GM12878 (cell line): ENCODE results near the gene PTPDC1. TPM values are rescaled to one million over a fixed set of nuclear protein-coding genes. Genes with fewer than 3 reads are reported as not detected.

ENCODE experiments used
- ATAC-seq: fragments of 200-7000 bp; cut with Tn5 transposase; 3 replicates; pipeline ENCODE4 v1.9.1; 2020; ENCODE audit warnings: mild to moderate bottlenecking, moderate library complexity
- BruUV-seq: library from RNA; stranded (reverse); fragments of 400-500 nt; replicated peaks from 2 replicates; lab custom pipeline; 2021; lab: Mats Ljungman, UMichigan
- CTCF ChIA-PET: fragments of 300-600 bp; sonication (Branson Sonifier 250); formaldehyde crosslinking; extraction: SDS; loops from one replicate; lab custom pipeline; 2021; ENCODE audit warnings: inconsistent platforms; lab: Yijun Ruan, JAX
- POLR2A ChIA-PET: fragments of 350-600 bp; formaldehyde crosslinking; extraction: SDS; loops from one replicate; lab custom pipeline; 2021; ENCODE audit warnings: inconsistent platforms; lab: Charles Lee
- RAD21 ChIA-PET: fragments of 300-600 bp; sonication (Branson Sonifier 250); formaldehyde crosslinking; loops from one replicate; lab custom pipeline; 2023; ENCODE audit warnings: antibody characterized with exemption; ENCODE audit not compliant: unreplicated experiment; lab: Charles Lee
- SMC1A ChIA-PET: fragments of 300-600 bp; sonication (Branson Sonifier 250); formaldehyde crosslinking; loops from one replicate; lab custom pipeline; 2023; ENCODE audit not compliant: unreplicated experiment, uncharacterized antibody; lab: Charles Lee
- DNase-seq: peaks from one replicate; pipeline ENCODE4 v3.0.0-alpha.2; 2011; ENCODE audit warnings: low read depth, low spot score
- FAIRE-seq: peaks from 3 replicates; lab custom pipeline; 2011; peaks lifted over from hg19 to GRCh38; lab: Jason Lieb, UNC
- H2AFZ ChIP-seq: 2 replicates; pipeline ENCODE4 v1.6.0; 2011; ENCODE audit warnings: low read depth, low read length, control low read depth; ENCODE audit not compliant: control insufficient read depth
- H3K27ac ChIP-seq: 2 replicates; pipeline ENCODE4 v1.5.1; 2011; ENCODE audit warnings: control low read depth; ENCODE audit not compliant: control insufficient read depth, insufficient read depth
- H3K27me3 ChIP-seq, 2 experiments: replicated peaks in 1 of 2; 2 replicates each; pipeline versions ENCODE4 v1.6.0 to v1.6.1; 2011; ENCODE audit warnings: low read length in 1 of 2; ENCODE audit not compliant: control insufficient read depth in 2 of 2, insufficient read depth in 2 of 2
- H3K36me3 ChIP-seq, 2 experiments: 2 replicates each; pipeline ENCODE4 v1.5.1; 2011; ENCODE audit warnings: low read length in 1 of 2; ENCODE audit not compliant: control insufficient read depth in 2 of 2, insufficient read depth in 2 of 2
- H3K4me1 ChIP-seq: 2 replicates; pipeline ENCODE4 v1.6.1; 2011; ENCODE audit warnings: mild to moderate bottlenecking, low read length, moderate library complexity, mixed read lengths; ENCODE audit not compliant: control insufficient read depth, insufficient read depth
- H3K4me2 ChIP-seq: 2 replicates; pipeline ENCODE4 v1.6.0; 2011; ENCODE audit warnings: control low read depth; ENCODE audit not compliant: control insufficient read depth, insufficient read depth
- H3K4me3 ChIP-seq: fragments of 200-600 bp; sonication (generic); 2 replicates; pipeline ENCODE4 v1.5.1; 2016
- H3K79me2 ChIP-seq: 2 replicates; pipeline ENCODE4 v1.6.0; 2011; ENCODE audit warnings: low read length; ENCODE audit not compliant: control insufficient read depth, insufficient read depth
- H3K9ac ChIP-seq: 2 replicates; pipeline ENCODE4 v1.8.0; 2011; ENCODE audit warnings: low read length, control low read depth, mixed read lengths; ENCODE audit not compliant: control insufficient read depth, insufficient read depth
- H3K9me3 ChIP-seq: replicated peaks from 3 replicates; pipeline ENCODE4 v1.5.1; 2011; ENCODE audit warnings: mild to moderate bottlenecking, low read length; ENCODE audit not compliant: control insufficient read depth, insufficient read depth
- H4K20me1 ChIP-seq: 2 replicates; pipeline ENCODE4 v1.6.0; 2011; ENCODE audit not compliant: control insufficient read depth, insufficient read depth
- ATF3 ChIP-seq: IDR thresholded peaks from 2 replicates; pipeline ENCODE4 v1.6.1; 2011; ENCODE audit warnings: low read depth, mild to moderate bottlenecking, low read length, moderate library complexity, borderline replicate concordance; ENCODE audit errors: extremely low read depth
- HDGF ChIP-seq: fragments of 450-650 bp; IDR thresholded peaks from 2 replicates; pipeline ENCODE4 v1.6.1; 2016; ENCODE audit warnings: antibody characterized with exemption
- MYC ChIP-seq: IDR thresholded peaks from 2 replicates; pipeline ENCODE4 v1.6.1; 2011; ENCODE audit warnings: mild to moderate bottlenecking, low read length, moderate library complexity, inconsistent platforms; ENCODE audit not compliant: insufficient read depth, insufficient replicate concordance, insufficient read length, severe bottlenecking
- ZBTB40 ChIP-seq: fragments of 450-650 bp; IDR thresholded peaks from 2 replicates; pipeline ENCODE4 v1.6.1; 2016; ENCODE audit warnings: mild to moderate bottlenecking, moderate library complexity, borderline replicate concordance
- WGBS: methylation state at CpG from one replicate; pipeline ENCODE4 v1.1.6; 2016; ENCODE audit warnings: low lambda C conversion rate; ENCODE audit not compliant: insufficient replicate concordance, insufficient coverage; ENCODE audit errors: missing lambda C conversion rate; 5-methylcytosine and 5-hydroxymethylcytosine counted together
- in situ Hi-C: fragments of 300-500 bp; cut with MboI; formaldehyde crosslinking; loops from 9 replicates; pipeline ENCODE4 v1.14.3; 2018; ENCODE audit warnings: mixed read lengths
- intact Hi-C: fragments of 100-400 bp; cut with micrococcal nuclease; formaldehyde crosslinking; loops from one replicate; pipeline ENCODE4 v1.14.2; 2022; ENCODE audit not compliant: unreplicated experiment
- polyA plus RNA-seq, 11 experiments: library from polyadenylated mRNA; depleted of rRNA in 4 of 11; unstranded in 6 of 11; stranded (reverse) in 5 of 11; fragments of >200 nt; fragmentation: Nextera tagmentation in 4 of 11; fragmentation: Illumina TruSeq in 1 of 11; extraction: Ambion mirVana in 4 of 11; extraction: Trizol in 1 of 11; gene quantifications; 1 replicate in 1 of 11; 2 replicates in 10 of 11; pipeline versions ENCODE4 v1.2.1 to v1.2.3, GENCODE V29; 2011 to 2016; ENCODE audit warnings: inconsistent platforms in 2 of 11, missing spikeins in 2 of 11, low read depth in 1 of 11
- total RNA-seq, 4 experiments: library from RNA; depleted of rRNA in 3 of 4; stranded (reverse); fragments of >200 nt in 3 of 4; fragmentation: Illumina TruSeq in 1 of 4; extraction: Trizol in 1 of 4; gene quantifications; 2 replicates each; pipeline versions ENCODE4 v1.2.1 to v1.2.3, GENCODE V29; 2013 to 2021

PTPDC1 gene
- total and polyA plus RNA-seq, 10 of the 15 experiments (the other 5 are each of a cell fraction or from before 2014, with no cell fraction given), result 1.2 to 4.5 (median 2.9) TPM

- no peak for TF ChIP-seq MYC
Observed at GRCh38 chr9:94150279-94150828, 66.1 kb downstream of the PTPDC1 start (continued).

GRCh38 chr9:94150890-94151650, 66.8 kb downstream of the PTPDC1 start:
- no peaks in the 10 kb centered on the region for H3K36me3 ChIP-seq
- TF ChIP-seq HDGF, result no peak
- no peak for TF ChIP-seq ZBTB40
- no peak for TF ChIP-seq ATF3
- POLR2A ChIA-PET, result no interaction called here
- H3K27me3 ChIP-seq, result no peaks in the 10 kb centered on the region
- ATAC-seq (no peak), FAIRE-seq (no peak), DNase-seq (no peak)
- in situ Hi-C loops, result loop anchor here (5.0 kb wide), 1 partner anchor 79 kb away; no protein-coding TSS in a partner anchor
- CTCF ChIA-PET, result no interaction called here
- H2AFZ ChIP-seq, result no peak overlapping the region
- intact Hi-C loops, result no loop called here
- no peaks in the 10 kb centered on the region for H3K9me3 ChIP-seq
- no peak overlapping the region for H3K9ac ChIP-seq
- BruUV-seq, result no TSS peak
- RAD21 ChIA-PET, result no interaction called here
- H4K20me1 ChIP-seq, result no peaks in the 10 kb centered on the region
- H3K4me2 ChIP-seq, result no peak overlapping the region
- no peak overlapping the region for H3K4me3 ChIP-seq
- SMC1A ChIA-PET, result no interaction called here
- no peaks in the 10 kb centered on the region for H3K4me1 ChIP-seq
- WGBS, result 73% methylated on average over 11 of the region's 11 CpGs
- H3K27ac ChIP-seq, result no peak overlapping the region
- no peaks in the 10 kb centered on the region for H3K79me2 ChIP-seq
